ENCODE measurements around the gene CSNK2A1.

DNA sequence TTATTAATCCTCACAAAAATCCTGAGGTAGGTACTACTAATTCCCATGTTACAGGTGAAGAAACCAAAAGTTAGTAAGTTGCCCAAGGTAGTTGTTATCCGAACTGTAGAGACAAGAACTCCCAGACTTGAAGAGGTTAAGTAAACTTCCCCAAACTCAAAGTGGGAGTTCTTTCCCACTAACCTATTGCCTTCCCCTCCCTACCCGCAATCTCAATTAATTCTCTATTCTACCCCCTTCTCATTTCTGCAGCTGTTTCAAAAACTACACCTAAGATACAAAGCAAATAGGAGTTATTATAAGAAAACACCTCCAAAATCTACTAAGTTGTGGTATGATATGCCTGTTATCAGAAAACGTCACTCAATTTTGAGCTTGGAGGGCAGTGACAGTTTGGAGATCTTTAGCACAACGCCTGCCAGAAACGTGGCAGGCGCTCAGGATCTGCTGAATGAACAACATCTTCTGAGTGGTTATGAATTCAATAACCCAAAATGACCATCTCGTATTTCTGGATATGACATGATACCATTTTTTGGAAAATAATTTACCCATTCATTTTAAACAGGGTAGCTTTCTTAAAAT, 7.1 kb downstream of the CSNK2A1 start:
- TF ChIP-seq, protein P1, sequence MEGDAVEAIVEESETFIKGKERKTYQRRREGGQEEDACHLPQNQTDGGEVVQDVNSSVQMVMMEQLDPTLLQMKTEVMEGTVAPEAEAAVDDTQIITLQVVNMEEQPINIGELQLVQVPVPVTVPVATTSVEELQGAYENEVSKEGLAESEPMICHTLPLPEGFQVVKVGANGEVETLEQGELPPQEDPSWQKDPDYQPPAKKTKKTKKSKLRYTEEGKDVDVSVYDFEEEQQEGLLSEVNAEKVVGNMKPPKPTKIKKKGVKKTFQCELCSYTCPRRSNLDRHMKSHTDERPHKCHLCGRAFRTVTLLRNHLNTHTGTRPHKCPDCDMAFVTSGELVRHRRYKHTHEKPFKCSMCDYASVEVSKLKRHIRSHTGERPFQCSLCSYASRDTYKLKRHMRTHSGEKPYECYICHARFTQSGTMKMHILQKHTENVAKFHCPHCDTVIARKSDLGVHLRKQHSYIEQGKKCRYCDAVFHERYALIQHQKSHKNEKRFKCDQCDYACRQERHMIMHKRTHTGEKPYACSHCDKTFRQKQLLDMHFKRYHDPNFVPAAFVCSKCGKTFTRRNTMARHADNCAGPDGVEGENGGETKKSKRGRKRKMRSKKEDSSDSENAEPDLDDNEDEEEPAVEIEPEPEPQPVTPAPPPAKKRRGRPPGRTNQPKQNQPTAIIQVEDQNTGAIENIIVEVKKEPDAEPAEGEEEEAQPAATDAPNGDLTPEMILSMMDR (IDR thresholded peaks at IDR 0.05; ENCODE audit: insufficient read depth, low read length) = no peak
- no peak for TF ChIP-seq POLR2AphosphoS5 (IDR thresholded peaks at IDR 0.05; ENCODE audit: low read depth)
